Islet of Langerhans (tissue), 1 donor: ENCODE data around the gene KCNT1.

Experiments
- FAIRE-seq: peaks from one replicate; lab custom pipeline; 2011; peaks lifted over from hg19 to GRCh38; lab: Jason Lieb, UNC

KCNT1 gene

DNA sequence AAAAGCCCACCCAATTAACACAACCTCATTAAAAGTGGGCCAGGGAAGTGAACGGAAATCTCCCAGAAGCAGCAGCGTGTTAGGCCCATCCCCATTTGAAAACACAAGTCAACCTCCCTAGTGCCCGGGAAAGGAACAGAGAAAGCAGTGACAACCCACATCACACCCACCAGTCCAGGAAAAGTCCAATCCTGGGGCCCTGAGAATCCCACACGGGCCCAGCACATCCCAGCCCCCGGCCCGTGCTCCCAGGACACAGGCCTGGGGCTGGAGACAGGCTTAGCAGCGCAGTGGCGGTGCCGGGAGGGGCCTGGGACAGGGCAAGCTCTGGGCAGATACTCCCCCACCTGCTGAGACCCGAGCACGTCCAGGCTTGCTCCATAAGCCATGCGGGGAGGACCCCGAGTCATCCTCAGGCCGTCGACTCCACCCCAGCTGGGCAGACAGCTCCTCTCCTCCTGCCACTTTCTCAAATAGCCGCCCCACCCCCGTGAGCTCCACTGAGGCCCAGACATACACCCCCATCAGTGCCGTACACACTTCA is 101.0 kb downstream of the KCNT1 start:
- FAIRE-seq: no peak

- no peak for FAIRE-seq
Measured at GRCh38 chr9:135803441-135803840, 101.5 kb downstream of the KCNT1 start.

GRCh38 chr9:135804581-135805421 is 102.8 kb downstream of the KCNT1 start:
- FAIRE-seq: no peak

DNA sequence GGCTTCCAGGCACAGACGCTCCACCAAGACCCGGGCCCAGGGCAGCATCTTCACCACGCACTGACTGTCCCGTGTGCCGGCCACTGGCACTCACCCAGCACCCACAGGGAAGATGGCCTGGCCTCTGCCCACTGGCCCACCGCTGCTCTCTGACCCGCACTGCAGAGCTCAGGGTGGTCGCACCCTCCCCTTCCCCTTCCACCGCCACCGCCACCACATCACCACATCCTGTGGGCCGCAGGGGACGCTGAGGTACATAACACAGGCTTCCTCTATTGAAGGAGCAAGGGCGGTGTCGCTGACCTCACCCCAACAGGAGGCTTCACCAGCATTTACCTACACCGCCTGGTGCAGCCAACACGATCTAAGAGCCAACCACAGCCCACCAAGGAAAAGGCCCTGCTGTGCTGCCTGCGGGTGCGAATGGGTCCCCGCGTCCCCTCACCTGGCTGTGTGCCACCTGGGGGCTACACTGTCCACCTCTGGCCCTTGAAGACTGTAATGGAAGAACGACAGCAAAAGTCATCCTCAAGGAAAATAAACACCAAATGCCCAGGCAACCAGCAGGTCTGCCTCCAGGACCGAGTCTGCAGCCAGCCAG is 103.5 kb downstream of the KCNT1 start:
- FAIRE-seq: no peak

DNA sequence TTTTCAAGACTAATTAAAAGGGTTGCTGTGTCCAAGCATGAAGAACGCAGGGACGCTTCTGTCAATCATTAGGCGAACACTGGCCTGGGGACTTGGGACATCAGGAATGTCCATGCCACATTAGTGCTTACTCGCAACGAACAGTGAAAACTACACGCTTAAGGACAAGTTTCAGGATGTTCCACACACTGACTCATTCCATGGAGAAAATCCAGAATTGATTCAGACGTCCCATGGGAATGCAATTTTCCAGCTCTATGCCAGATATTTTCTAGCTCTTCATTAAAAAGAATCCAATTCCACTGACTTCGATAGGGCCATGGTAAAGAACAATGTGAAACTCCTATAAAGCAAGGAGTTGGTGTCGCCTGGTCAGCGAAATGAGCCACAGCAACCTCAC is 107.2 kb downstream of the KCNT1 start:
- no peak for FAIRE-seq

DNA sequence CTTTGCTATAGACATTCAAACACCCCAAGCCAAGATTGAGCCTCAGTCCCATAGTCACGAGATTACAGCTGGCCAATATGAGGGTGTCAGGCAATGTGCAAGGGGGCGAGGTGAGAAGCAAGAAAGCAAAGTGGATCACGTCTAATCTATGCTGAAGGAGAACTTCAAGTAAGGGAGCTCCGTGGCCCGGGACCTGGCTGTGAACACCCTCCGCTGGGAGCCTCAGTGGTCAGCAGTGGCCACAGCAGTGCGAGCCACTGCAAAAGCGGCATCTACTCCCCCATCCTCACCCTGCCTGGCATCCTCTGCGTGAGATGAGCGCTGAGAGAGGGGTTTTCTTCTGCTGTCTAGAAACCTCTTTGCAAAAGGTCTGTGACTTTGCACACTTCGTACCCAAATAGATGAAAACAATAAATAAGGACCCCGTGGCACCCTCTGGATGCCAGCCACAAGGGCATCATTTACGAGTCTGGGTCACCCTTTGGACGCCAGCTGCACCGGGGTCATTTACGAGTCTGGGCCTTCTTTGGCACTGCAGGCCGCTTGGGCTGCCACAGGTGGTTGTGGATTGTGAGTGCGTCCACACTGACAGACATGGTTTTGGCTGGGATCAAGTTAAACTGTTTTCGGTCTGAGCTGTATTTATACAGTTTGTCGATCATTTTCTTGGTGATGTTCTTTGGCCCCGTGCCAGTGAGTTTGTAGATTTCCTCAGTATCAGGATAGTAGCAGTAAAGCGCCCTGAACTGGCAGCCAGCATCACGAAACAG is 109.0 kb downstream of the KCNT1 start:
- no peak for FAIRE-seq

- no peak for FAIRE-seq
Measured at GRCh38 chr9:135811801-135812200, 109.8 kb downstream of the KCNT1 start.

DNA sequence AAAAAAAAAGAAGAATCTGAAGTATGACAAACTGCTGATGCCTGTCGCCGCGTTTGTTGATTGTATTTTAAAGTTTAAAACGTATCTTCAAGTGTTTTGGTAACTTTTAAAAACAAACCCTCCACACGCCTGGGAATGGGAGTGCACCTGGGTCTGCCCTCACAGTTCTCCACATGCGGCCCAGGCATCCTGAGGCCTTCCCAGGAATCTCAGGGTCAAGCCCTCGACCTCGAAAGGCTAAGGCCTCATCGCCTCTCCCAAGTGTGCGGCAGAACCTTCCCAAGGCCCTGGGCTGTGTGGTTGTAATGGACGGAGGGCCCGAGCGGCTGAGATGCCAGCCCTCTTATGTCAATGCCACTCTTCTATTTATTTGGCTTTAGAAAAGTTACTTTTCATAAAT is 111.0 kb downstream of the KCNT1 start:
- FAIRE-seq: no peak

GRCh38 chr9:135813671-135814290 is 111.8 kb downstream of the KCNT1 start:
- no peak for FAIRE-seq

GRCh38 chr9:135814421-135815095 is 112.6 kb downstream of the KCNT1 start:
- FAIRE-seq: no peak

DNA sequence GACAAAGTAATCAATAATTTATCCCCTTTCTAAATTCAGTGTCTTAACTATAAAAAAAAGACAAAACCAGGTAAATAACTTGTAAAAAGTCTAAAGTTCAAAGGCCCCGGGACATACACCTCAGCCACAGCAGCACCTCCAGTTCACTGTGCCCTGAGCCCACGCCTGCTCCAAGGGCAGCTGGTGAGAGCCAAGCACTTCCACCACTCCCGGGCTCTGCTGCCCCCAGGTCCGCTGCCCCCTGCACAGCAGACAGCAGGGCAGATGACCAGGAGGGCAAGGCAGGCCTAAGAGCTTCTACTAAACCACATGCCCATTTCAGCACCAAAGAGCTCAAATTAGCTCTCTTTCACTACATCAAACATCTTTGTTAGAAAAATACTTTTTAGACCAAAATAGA is 113.4 kb downstream of the KCNT1 start:
- no peak for FAIRE-seq

GRCh38 chr9:135815830-135816650 is 114.1 kb downstream of the KCNT1 start:
- no peak for FAIRE-seq

DNA sequence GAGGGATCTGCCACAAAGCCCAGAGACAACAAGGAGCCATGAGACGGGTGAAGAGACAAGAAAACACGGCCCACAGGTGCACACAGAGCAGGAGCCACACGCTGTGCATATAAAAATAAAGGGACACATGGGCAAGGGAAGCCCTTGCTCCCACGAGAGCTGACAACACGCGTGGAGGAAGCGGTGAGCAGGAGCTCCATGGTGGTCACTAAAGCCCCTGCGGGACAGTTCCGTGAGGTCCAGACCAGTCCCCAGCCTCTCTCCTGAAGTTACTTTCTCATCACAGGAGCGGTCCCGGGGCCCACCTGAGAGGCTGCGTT is 114.6 kb downstream of the KCNT1 start:
- no peak for FAIRE-seq

GRCh38 chr9:135817951-135818717 is 116.1 kb downstream of the KCNT1 start:
- FAIRE-seq: no peak

DNA sequence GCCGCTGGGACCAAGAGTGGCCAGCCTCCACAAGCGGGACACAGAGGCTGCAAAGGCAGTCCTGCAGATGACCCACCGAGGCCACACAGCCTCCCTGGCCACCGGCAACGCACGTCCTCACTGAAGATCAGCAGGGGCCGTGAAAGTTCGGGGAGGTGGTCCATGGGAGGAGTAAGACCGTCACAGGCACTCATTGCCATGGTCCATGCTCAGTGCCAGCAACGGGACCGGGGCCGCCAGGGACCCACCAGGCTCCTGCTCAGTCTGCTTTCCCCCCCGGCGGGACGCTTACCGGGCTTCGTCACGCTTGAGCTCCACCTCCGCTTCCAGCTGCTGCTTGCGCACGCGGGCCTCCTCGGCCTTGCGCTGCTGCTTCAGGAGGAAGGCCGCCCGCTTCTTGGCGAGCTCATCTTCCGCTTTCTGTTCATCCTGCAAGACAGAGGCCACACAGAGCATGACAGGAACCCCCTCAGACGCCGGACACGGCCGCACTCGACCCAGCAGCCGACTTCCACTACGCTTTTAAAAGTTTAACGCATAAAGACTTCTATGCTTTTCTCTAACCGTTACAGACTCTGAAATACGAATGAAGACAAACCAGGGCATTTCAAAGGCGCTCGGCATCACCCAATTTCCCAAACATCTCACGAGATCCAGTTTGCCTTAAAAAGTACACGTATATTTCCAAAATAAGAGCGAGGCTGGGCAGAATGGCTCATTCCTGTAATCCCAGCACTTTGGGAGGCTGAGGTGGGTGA is 116.9 kb downstream of the KCNT1 start:
- no peak for FAIRE-seq

- FAIRE-seq: no peak
Measured at GRCh38 chr9:135819905-135820304, 117.9 kb downstream of the KCNT1 start.

DNA sequence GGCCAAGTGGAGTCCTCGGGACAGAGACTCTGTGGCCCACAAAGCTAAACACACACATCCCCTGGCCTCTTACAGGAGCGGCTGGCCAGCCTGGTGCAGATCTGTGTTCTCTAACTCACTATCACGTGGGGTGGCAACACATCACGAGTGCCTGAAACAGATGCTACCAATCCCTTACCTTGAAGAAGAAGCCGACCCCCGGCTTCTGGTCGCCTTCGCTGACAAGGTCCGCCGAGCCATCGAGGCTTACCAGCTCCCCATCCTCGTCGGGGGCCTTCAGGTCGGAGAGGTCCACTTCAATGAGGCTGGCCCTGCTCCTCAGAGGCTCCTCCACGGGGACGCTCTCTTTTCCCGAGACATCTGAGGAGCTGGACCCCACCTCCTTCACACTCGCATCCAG is 118.7 kb downstream of the KCNT1 start:
- FAIRE-seq: no peak

DNA sequence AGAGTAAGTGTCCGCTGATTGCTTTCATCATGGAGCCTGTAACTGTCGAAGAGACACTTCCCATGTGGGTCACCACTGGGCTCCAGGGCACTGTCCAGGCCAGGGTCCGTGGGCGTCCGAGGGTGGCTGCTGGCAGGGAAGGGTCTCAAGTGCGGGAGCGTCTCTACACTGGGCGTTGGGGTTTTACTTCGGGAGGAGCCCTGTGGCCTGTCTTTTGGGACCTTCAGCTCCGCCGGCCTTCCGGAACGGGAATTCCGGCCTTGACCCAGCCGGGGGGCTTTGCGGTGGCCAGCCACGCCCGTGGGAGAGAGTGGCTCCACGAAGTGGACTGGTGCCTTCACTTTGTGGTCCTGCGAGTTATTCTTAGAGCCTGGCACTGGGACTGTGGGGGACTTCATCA is 119.1 kb downstream of the KCNT1 start:
- FAIRE-seq: no peak

DNA sequence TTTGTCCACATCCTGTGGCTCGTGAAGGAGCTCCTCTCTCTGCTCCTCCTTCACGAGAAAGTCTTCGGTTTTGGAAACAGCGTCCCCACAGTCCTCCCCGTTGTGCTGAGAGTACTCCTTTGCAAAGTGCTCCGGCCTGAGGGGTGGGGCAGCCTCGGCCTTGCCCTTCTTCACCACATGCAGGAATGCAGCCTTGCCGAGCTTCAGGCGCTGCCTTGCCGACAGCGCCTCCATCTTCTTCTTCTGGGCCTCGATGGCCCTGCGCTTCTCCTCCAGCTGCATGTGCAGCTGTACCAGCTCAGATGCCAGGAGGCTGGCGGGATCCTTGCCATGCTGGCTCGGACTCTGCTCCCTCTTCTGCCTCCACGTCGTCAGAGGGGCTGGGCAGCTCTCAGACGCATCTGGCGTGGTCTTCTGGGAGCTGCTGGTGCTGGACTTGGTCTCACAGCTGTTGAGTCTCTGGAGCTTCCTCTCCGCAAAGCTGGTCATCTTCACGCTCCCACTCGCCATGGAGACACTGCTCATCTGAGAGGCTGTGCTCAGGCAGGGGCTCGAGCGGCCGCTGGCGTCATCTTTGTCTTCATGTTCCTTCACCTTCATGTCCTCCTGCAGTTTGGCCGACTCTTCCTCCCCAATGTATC is 119.9 kb downstream of the KCNT1 start:
- FAIRE-seq: no peak
